Ascending aorta (tissue), 2 donors: Measurements from ENCODE around the gene MREG. TPM values are rescaled to one million over a fixed set of nuclear protein-coding genes. Genes with fewer than 3 reads are reported as not detected.

Experiments
- DNase-seq, 2 donors: peaks; one replicate each; pipeline ENCODE4 v3.0.0-alpha.2; 2019; ENCODE audit warnings: low spot score in 2 of 2
- H3K27ac ChIP-seq, 2 donors: fragments of 200-600 bp; sonication (generic); one replicate each; pipeline ENCODE4 v1.5.1; 2016 to 2017; ENCODE audit warnings: mild to moderate bottlenecking in 1 of 2
- H3K27me3 ChIP-seq: fragments of 200-600 bp; sonication (generic); one replicate; pipeline ENCODE4 v1.5.1; 2017
- H3K36me3 ChIP-seq, 2 donors: fragments of 200-600 bp; sonication (generic); one replicate each; pipeline ENCODE4 v1.5.1; 2016
- H3K4me1 ChIP-seq, 2 donors: fragments of 200-600 bp; sonication (generic); one replicate each; pipeline ENCODE4 v1.5.1; 2016 to 2017; ENCODE audit warnings: mild to moderate bottlenecking in 1 of 2
- H3K4me3 ChIP-seq, 2 donors: fragments of 200-600 bp; sonication (generic); one replicate each; pipeline ENCODE4 v1.5.1; 2016 to 2017; ENCODE audit warnings: mild to moderate bottlenecking in 1 of 2
- H3K9me3 ChIP-seq, 2 donors: fragments of 200-600 bp; sonication (generic); one replicate each; pipeline ENCODE4 v1.5.1; 2016
- intact Hi-C: fragments of 100-400 bp; cut with DNase I; formaldehyde crosslinking; loops from one replicate; pipeline ENCODE4 v1.15.1; 2023
- total RNA-seq: library from RNA; depleted of rRNA; stranded (reverse); fragments of >200 nt; gene quantifications from one replicate; pipeline ENCODE4 v1.1.0, GENCODE V29; 2016
- TF ChIP-seq, protein P1 (sequence below), 3 experiments: fragments of 200-600 bp in 2 of 3; fragments of 450-650 bp in 1 of 3; sonication (generic) in 2 of 3; IDR thresholded peaks; one replicate each; pipeline ENCODE4 v1.5.1; 2016 to 2019; ENCODE audit warnings: antibody characterized with exemption in 3 of 3, mild to moderate bottlenecking in 1 of 3, moderate library complexity in 1 of 3

The MREG gene
- total RNA-seq, 1 donor from 2014 or later, result not detected

DNA sequence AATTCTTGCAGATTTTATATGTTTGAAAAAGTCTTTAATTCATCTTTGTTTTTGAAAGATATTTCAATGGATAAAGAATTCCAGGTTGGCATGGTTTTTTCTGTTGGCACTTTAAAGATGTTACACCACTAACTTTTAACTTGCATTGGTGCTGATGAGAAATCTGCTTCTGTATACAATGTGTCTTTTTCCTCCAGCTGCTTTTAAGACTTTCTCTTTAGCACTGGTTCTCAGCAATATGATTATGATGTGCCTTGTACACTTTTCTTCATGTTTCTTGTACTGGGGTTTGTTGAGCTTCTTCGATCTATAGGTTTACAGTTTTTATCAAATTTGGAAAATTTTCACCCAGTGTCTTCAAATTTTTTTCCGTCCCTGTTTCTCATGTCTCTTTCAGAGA is 39.1 kb upstream of the MREG start:
- H3K9me3 ChIP-seq, result no peaks in the 10 kb centered on the region
- TF ChIP-seq, protein P1, sequence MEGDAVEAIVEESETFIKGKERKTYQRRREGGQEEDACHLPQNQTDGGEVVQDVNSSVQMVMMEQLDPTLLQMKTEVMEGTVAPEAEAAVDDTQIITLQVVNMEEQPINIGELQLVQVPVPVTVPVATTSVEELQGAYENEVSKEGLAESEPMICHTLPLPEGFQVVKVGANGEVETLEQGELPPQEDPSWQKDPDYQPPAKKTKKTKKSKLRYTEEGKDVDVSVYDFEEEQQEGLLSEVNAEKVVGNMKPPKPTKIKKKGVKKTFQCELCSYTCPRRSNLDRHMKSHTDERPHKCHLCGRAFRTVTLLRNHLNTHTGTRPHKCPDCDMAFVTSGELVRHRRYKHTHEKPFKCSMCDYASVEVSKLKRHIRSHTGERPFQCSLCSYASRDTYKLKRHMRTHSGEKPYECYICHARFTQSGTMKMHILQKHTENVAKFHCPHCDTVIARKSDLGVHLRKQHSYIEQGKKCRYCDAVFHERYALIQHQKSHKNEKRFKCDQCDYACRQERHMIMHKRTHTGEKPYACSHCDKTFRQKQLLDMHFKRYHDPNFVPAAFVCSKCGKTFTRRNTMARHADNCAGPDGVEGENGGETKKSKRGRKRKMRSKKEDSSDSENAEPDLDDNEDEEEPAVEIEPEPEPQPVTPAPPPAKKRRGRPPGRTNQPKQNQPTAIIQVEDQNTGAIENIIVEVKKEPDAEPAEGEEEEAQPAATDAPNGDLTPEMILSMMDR (IDR thresholded peaks at IDR 0.05), result no peak
- no peaks in the 10 kb centered on the region for H3K36me3 ChIP-seq
- DNase-seq, result no peak
- H3K4me1 ChIP-seq, result no peaks in the 10 kb centered on the region
- no peak overlapping the region for H3K27ac ChIP-seq
- H3K27me3 ChIP-seq, result no peaks in the 10 kb centered on the region
- H3K4me3 ChIP-seq, result no peak overlapping the region
- intact Hi-C loops, result no loop called here

DNA sequence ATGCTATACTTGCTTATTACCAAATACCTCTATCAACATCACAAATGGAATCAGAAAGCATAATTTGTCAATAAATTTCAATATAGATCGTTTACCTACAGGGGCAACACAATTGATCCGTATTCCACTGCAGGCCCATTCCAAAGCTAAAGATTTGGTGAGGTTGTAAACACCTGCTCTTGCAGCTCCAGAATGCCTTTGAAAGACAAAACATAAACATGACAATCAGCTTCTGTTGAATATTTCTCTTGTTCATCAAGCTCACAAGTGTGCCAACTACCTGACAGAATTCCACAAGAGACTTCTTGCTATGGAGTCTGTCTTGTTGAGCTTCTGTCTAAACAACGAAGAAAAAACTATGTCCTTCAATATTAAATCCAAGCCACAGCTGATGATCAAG is 38.0 kb upstream of the MREG start:
- Histone ChIP-seq H3K27ac (no peak overlapping the region), H3K36me3 (peaks cover 0 to 3% of the 10 kb centered on the region in 2 donors), H3K4me3 (no peak overlapping the region), H3K9me3 (no peaks in the 10 kb centered on the region), H3K27me3 (no peaks in the 10 kb centered on the region), H3K4me1 (no peaks in the 10 kb centered on the region)
- DNase-seq, result no peak
- TF ChIP-seq, protein P1 (IDR thresholded peaks at IDR 0.05), result no peak
- intact Hi-C loops, result no loop called here

DNA sequence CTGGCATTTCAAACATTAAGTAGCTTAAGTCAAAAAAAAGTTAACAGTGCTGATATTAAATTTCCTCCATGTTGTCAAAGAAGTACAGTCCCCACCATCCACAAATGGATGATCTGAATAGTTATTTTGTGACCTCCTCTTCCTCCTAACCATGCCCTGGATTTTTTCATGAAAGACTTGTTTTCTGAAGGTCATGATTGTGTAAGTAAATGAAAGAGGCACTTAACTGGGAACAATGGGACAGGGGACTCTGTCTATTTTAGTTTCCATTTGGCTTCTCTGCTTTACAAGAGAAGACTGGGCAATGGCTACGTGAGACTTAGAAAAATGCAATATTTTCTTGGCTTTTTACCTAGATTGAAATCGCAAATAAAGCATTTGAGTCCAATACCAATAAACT is 36.1 kb upstream of the MREG start:
- no peaks in the 10 kb centered on the region for H3K4me1 ChIP-seq
- no peaks in the 10 kb centered on the region for H3K27me3 ChIP-seq
- H3K9me3 ChIP-seq, result no peaks in the 10 kb centered on the region
- peaks cover 0 to 3% of the 10 kb centered on the region in 2 donors for H3K36me3 ChIP-seq
- H3K4me3 ChIP-seq, result no peak overlapping the region
- no peak overlapping the region for H3K27ac ChIP-seq
- intact Hi-C loops, result no loop called here
- no peak for DNase-seq
- TF ChIP-seq, protein P1 (IDR thresholded peaks at IDR 0.05), result no peak

DNA sequence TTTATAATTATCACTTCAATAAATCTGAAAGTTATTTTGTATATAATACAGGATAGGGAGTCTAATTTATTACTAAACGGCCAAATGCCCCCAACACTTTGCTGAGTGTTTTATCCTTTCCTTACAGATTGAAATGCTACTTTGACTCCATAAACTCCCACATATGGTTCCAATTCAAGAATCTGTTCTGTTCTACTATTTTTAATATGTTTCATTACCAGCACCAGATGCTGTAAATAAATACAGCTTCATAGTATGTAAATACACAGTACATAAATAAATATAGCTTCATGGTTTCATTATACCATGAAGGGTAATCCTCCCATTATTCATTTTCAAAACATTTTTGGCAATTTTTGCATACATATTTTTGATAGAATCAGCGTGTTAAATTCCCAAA is 34.0 kb upstream of the MREG start:
- Histone ChIP-seq H3K4me1 (no peaks in the 10 kb centered on the region), H3K9me3 (no peaks in the 10 kb centered on the region), H3K36me3 (peaks cover 0 to 3% of the 10 kb centered on the region in 2 donors), H3K4me3 (no peak overlapping the region), H3K27ac (no peak overlapping the region), H3K27me3 (no peaks in the 10 kb centered on the region)
- TF ChIP-seq, protein P1 (IDR thresholded peaks at IDR 0.05), result no peak
- DNase-seq, result no peak
- intact Hi-C loops, result no loop called here

DNA sequence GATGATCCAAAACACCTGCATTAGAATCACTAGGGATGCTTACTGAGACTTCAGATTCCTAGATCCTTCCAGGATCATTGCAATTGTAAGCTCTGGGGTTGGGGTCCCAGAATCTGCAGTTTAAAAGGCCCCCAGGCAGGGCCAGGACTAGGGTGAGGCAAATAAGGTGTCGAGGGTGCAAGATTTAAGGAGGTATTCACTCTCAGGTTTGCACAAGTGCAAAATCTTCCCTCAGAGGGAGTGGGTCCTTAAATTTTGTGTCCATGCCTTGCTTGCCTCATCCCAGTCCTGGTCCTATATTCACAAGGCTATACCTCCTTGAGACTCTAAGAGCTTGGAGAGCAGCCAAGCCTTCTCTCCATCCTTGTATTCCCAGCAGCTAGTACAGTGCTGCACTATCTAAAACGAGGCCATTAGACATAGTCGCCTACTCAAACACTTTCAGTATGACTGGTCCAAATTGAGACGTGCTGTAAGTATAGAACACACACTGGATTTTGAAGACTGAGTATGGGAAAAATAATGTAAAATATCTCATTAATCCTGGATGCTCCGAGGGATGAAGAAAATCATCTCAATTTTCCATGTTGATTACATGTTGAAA is 31.6 kb upstream of the MREG start:
- intact Hi-C loops, result no loop called here
- Histone ChIP-seq H3K27ac (no peak overlapping the region), H3K4me3 (no peak overlapping the region), H3K36me3 (peaks cover 0 to 3% of the 10 kb centered on the region in 2 donors), H3K27me3 (no peaks in the 10 kb centered on the region), H3K9me3 (no peaks in the 10 kb centered on the region), H3K4me1 (no peaks in the 10 kb centered on the region)
- TF ChIP-seq, protein P1 (IDR thresholded peaks at IDR 0.05), result no peak
- no peak for DNase-seq

DNA sequence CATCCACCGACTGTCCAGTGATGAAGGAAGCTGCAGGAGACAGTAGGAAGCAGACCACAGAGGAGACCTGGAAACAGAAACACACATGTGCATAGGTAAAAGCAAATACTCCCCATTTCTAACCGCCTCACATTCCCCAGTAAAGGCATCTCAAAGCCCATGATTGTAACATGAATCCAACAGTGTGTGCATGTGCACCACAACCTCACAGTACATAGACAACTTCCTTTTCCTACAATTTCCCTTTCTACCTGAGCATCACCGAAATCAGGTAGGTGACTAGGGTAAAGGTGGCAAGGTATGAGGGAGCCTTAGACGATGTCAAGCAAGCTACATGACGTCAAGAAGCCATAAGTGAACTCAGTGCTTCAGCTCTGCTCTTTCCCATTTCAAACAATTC is 30.6 kb upstream of the MREG start:
- intact Hi-C loops, result no loop called here

More for the DNA sequence above, 30.6 kb upstream of the MREG start:
- Histone ChIP-seq H3K4me3 (no peak overlapping the region), H3K27me3 (no peaks in the 10 kb centered on the region), H3K36me3 (peaks cover 0 to 3% of the 10 kb centered on the region in 2 donors), H3K9me3 (no peaks in the 10 kb centered on the region), H3K4me1 (no peaks in the 10 kb centered on the region), H3K27ac (no peak overlapping the region)
- TF ChIP-seq, protein P1 (IDR thresholded peaks at IDR 0.05), result no peak
- DNase-seq, result no peak
